NCI-H187 (cell line): ENCODE data around the gene IZUMO2.
"Not testable (repeated sequence)": the region's sequence is repeated elsewhere in the genome, so short reads cannot be mapped to it uniquely, and the experiment has no call there.

ENCODE experiments used
- DNase-seq, 2 experiments: peaks; one replicate each; lab custom pipeline; 2025; lab: John Stamatoyannopoulos, UW

Gene IZUMO2

GRCh38 chr19:50184196-50184595 is 21.1 kb upstream of the IZUMO2 start:
- no peak for DNase-seq

DNA sequence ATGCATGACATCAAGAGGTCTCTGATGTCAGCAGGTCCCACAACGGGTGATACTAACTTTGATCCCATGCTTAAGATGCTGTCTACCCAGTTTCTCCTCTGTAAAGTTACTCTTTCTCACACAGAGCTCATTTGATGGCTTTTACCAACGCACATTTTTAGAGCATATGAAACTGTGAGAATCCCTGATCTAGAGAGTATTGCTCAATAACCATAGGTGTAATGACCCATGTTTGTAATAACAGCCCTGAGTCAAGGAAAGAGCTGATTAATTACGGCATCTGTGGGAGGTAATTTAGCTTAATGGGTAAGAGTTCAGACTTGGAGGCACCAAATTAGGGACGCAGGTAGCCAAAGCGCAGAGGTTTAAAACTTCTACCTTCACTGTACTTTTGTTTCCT is 18.0 kb upstream of the IZUMO2 start:
- no peak for DNase-seq

DNA sequence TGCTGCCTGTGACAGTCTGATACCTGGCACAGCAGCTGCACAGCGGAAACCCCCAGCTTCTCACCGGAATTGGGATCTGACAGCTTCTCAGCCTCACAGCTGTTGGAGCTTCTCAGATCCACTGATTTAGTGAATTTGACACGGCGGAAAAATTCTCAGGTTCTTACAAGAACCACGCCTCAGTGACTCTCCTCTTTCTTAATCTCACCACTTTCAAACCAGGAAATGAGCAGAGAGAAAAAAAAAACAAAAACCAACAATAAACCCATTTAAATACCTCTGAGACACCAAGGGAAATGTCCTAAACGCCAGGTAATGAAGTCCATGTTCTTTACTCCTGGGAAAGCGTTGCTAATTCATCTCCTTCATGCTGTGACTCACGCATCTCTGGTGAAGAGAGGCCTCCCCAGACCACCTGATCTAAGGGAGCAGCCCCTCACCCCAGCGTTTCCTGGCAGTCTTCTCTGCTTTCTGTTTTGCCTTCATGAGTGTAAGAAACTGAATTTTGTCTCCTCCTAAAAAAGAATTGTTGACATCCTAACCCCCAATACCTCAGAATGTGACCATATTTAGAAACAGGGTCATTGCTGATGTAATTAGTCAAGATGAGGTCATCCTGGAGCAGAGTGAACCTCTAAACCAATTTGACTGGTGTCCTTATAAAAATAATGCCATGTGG is 15.9 kb upstream of the IZUMO2 start:
- DNase-seq: no peak

- DNase-seq: no peak
Measured at GRCh38 chr19:50178320-50178719, 15.2 kb upstream of the IZUMO2 start.

DNA sequence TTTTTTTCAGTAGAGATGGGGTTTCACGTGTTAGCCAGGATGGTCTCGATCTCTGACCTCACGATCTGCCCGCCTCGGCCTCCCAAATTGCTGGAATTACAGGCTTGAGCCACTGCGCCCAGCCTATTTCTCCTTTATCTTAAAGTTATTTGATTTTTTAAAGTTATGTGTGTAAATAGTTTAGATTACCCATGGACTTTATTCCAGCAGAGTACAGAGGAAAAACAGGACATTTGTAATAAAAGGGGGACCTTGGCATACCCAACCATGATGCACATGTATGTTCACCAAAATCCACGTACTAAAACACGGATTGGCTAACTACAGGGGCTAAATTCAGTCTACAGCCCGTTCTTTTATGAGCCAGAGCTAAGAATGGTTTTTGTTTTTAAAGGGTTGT is 13.7 kb upstream of the IZUMO2 start:
- no peak for DNase-seq

- no peak for DNase-seq
Measured at GRCh38 chr19:50175924-50176323, 12.8 kb upstream of the IZUMO2 start.

- DNase-seq: no peak
Measured at GRCh38 chr19:50174100-50174793, 11.2 kb upstream of the IZUMO2 start.

DNA sequence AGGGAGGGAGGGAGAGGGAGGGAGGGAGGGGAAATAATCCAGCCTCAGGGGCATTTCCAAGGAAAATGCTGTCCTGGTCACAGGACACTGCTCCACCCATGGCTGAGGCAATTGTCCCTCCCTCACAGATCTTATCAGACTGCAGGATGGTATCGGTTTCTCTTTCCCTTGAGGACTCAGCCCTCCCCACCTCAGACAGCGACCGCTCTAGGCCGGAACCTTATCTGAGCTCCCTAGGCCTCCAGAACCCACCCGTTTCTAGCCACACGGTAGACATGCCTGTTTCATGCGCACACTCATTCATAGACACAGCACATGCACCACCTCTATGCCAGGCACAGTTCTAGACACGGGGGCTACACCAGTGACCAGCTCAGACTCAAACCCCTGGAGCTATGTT is 10.0 kb upstream of the IZUMO2 start:
- no peak for DNase-seq

- DNase-seq: no peak
Measured at GRCh38 chr19:50172726-50173125, 9.6 kb upstream of the IZUMO2 start.

- DNase-seq: no peak
Measured at GRCh38 chr19:50171752-50172151, 8.7 kb upstream of the IZUMO2 start.

- DNase-seq: no peak
Measured at GRCh38 chr19:50167314-50167721, 4.2 kb upstream of the IZUMO2 start.

DNA sequence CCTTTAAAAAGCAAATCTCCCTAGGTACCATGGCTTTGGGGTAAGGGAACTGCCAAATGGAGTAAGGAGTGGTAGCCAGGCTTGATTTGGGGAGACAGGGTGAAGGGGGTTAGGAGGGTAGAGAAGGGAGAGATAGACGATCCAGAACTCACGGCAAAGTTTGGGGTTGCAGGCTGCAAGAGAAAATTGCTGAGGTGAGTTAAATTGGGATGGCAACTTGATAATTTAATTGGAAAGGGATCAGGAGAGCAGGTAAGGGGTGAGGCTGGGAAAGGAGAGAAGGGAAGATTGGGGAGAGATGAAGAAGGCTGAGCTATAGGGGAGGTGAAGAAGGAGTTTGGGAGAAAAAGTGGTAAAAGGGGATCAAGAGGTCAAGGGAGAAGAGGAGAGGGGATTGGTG is 4.0 kb downstream of the IZUMO2 start:
- DNase-seq: no peak

DNA sequence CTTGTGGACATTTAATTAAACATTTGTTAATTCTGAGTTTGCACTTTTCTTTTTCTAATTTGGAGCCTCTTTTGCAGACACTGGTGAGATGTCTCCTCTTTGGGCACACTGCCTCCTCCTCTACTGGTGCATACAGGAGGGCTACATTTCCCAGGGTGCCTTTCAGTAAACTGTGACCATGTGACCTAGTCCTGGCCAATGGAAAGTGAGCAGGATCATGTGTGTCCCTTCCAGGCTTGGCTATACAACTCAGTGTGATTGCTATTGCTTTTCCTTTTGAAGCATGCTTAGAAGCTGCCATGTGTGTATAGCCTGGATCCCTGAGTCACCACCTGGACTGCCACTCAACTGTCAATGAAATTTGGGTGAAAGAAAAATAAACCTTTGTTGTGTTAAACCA is 4.5 kb downstream of the IZUMO2 start:
- no peak for DNase-seq

DNA sequence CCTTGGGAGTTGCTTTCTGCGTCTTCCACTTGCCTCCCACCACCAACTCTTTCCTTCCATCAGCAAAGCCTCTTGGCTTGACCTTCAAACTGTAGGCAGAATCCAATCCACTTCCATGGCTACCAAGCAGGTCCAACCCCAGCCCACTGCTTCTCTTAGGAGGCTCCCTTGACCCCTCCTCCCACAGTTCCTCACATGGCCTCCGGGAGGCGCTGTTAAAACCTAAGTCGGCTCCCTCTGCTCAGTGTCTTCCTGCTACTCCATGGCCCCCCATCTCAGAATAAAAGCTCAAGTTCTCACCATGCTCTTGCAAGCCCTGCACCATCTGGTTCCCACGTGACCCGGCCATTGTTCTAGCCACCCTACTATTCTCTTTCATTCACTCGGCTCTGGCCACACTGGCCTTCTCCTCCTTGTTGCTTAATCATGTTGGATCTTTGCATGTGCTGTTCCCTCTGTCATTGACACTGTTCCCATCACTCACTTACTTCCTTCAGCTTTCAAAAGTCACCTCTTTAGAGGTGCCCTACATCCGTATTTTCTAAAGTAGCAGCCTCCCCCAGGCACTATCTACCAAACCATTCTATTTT is 7.5 kb downstream of the IZUMO2 start:
- DNase-seq: no peak

DNA sequence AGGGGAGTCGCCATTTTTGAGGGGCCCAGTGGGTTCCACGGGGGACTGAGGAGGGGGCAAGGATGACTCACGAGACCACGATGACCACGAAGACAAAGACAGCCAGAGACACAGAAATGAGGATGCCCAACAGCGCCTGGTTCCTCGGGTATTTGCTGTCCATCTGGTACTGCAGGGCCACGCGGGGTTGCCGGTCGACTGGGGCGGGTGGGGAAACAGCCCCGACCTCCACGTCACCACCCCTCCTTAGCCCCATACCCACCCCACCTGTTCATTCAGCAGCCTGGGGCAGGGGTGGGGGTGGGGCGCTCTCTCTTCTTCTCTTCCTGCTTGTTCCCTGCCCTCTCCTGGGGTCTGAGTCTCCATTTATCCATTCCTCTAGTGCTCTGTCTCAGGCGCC is 8.6 kb downstream of the IZUMO2 start:
- no peak for DNase-seq

GRCh38 chr19:50152578-50152977 is 10.5 kb downstream of the IZUMO2 start:
- DNase-seq: no peak

DNA sequence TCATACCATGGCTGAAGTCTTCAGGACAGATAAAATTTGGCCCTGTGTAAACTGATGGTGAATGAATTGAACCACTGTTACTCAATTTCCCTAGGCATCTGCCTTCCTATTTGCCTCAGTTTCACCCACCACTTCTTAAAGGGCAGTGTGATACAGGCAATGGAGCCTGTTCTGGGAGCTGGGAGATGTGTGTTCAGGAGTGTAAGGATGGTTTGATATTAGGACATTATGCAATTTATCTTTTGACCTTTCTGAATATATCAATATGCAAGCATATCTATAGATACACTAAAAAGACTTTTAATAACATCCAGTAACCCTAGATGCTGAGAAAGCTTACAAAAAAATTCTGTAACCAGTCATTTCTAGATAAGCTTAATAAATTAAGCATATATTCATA is 14.6 kb downstream of the IZUMO2 start:
- no peak for DNase-seq

- DNase-seq: peak; percentile 52 to 60
Measured at GRCh38 chr19:50147462-50148423, 15.3 kb downstream of the IZUMO2 start.

- DNase-seq: not testable (repeated sequence)
Measured at GRCh38 chr19:50141921-50142320, 21.2 kb downstream of the IZUMO2 start.

- DNase-seq: not testable (repeated sequence)
Measured at GRCh38 chr19:50140118-50140845, 22.8 kb downstream of the IZUMO2 start.

DNA sequence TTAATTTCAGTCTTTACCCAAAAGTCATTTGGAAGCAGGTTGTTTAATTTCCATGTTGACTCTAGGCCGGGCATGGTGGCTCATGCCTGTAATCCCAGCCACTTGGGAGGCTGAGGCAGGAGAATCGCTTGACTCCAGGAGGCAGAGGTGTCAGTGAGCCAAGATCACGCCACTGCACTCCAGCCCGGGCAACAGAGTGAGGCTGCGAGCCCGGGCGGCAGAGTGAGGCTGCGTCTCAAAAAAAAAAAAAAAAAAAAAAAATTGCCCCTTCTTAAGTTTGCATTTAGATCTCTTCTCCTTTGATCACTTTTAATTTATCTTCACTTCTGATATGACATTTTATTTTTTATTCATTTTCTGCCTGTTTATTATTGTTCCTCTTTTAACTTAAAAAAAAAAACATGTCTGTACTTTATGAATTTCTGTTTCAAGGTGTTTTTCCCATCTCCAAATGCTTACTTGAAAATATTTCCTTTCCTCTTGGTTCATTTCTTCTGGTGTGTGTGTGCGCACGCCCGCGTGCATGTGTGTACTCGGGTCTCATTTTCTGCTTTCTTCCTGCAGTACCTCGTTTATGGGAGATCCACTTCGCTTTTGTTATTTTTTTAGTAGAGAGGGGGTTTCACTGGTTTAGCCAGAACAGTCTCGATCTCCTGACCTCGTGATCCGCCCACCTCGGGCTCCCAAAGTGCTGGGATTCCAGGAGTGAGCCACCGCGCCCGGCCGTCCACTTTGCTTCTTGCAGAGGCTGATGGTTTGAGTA is 26.3 kb downstream of the IZUMO2 start:
- DNase-seq: not testable (repeated sequence)
